Karpas-422 (cell line): ENCODE measurements around the gene PIP5KL1. TPM values are rescaled to one million over a fixed set of nuclear protein-coding genes. Genes with fewer than 3 reads are reported as not detected.
A peak's percentile ranks its signal among the peaks of the same experiment; 100 is the strongest.

Experiments used
- DNase-seq: peaks from one replicate; pipeline ENCODE4 v3.0.0-alpha.2; 2015
- H2AFZ ChIP-seq: fragments of 200-600 bp; sonication (generic); 2 replicates; pipeline ENCODE4 v1.6.1; 2014; ENCODE audit warnings: antibody characterized with exemption, low read length, mixed read lengths
- H3K27ac ChIP-seq: fragments of 200-600 bp; sonication (generic); 2 replicates; pipeline ENCODE4 v1.5.1; 2014; ENCODE audit warnings: mild to moderate bottlenecking, low read length, moderate library complexity
- H3K27me3 ChIP-seq: fragments of 200-600 bp; sonication (generic); 2 replicates; pipeline ENCODE4 v1.6.1; 2014; ENCODE audit warnings: low read length, mixed read lengths
- H3K36me3 ChIP-seq: fragments of 200-600 bp; sonication (generic); 2 replicates; pipeline ENCODE4 v1.6.1; 2014; ENCODE audit warnings: low read length, mixed read lengths; ENCODE audit not compliant: insufficient read depth
- H3K4me1 ChIP-seq: fragments of 200-600 bp; sonication (generic); 2 replicates; pipeline ENCODE4 v1.6.1; 2014; ENCODE audit warnings: mild to moderate bottlenecking, low read length, mixed read lengths
- H3K4me2 ChIP-seq: fragments of 200-600 bp; sonication (generic); 2 replicates; pipeline ENCODE4 v1.6.1; 2014; ENCODE audit warnings: low read length, low read depth, mild to moderate bottlenecking; ENCODE audit not compliant: poor library complexity, severe bottlenecking
- H3K4me3 ChIP-seq: fragments of 200-600 bp; sonication (generic); 2 replicates; pipeline ENCODE4 v1.5.1; 2014; ENCODE audit warnings: mild to moderate bottlenecking, antibody characterized with exemption, low read length, mixed read lengths
- H3K79me2 ChIP-seq: fragments of 200-600 bp; sonication (generic); 2 replicates; pipeline ENCODE4 v1.6.1; 2014; ENCODE audit warnings: mild to moderate bottlenecking, low read length, mixed read lengths
- H3K9ac ChIP-seq: fragments of 200-600 bp; sonication (generic); 2 replicates; pipeline ENCODE4 v1.6.0; 2014; ENCODE audit warnings: low read length
- H3K9me2 ChIP-seq: fragments of 200-600 bp; sonication (generic), shearing (Covaris generic); replicated peaks from 2 replicates; pipeline ENCODE4 v1.6.0; 2014; ENCODE audit warnings: mild to moderate bottlenecking, low read length, moderate library complexity; ENCODE audit not compliant: insufficient read depth
- H3K9me3 ChIP-seq: fragments of 300-700, 200-600 bp; sonication (generic); 2 replicates; pipeline ENCODE4 v1.6.1; 2014; ENCODE audit warnings: low read length, mixed read lengths
- H4K20me1 ChIP-seq: fragments of 200-600 bp; sonication (generic); 2 replicates; pipeline ENCODE4 v1.6.1; 2014; ENCODE audit warnings: mild to moderate bottlenecking, antibody characterized with exemption, low read length, low read depth; ENCODE audit not compliant: insufficient read depth
- total RNA-seq: library from RNA; depleted of rRNA; stranded (reverse); fragments of >200 nt; shearing (Covaris generic); gene quantifications from 2 replicates; pipeline ENCODE4 v1.2.3, GENCODE V29; 2014; ENCODE audit warnings: low replicate concordance

Gene PIP5KL1
- total RNA-seq, 1 experiment from 2014 or later = 2.7 TPM

DNA sequence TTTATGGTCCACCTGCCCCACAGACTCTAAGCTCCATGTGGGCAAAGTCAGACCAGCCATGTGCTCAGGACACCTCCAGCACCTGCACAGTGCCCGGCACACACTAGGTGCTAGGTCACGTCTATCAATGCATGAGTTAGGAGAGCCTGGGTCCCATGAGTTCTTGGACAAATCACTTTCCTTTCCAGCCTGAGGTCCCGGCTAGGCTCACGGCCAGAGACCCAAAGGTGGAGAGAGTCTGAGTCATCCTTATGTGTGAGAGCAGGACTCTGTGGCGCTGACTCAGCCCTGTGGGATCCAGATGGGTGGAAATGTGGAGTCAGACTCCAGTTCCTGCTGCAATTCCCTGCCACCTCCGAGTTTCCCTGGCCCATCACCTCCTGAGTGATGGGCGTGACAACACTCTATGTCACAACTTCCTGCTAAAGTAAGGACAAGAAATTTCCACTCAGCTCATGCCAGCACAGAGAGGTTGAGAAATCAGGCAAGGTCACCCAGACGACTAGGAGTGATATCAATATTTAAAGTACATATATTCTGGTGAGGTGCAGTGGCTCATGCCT lies 11.2 kb downstream of the PIP5KL1 start:
- DNase-seq = no peak
- H3K9me2 ChIP-seq = no peaks in the 10 kb centered on the region

DNA sequence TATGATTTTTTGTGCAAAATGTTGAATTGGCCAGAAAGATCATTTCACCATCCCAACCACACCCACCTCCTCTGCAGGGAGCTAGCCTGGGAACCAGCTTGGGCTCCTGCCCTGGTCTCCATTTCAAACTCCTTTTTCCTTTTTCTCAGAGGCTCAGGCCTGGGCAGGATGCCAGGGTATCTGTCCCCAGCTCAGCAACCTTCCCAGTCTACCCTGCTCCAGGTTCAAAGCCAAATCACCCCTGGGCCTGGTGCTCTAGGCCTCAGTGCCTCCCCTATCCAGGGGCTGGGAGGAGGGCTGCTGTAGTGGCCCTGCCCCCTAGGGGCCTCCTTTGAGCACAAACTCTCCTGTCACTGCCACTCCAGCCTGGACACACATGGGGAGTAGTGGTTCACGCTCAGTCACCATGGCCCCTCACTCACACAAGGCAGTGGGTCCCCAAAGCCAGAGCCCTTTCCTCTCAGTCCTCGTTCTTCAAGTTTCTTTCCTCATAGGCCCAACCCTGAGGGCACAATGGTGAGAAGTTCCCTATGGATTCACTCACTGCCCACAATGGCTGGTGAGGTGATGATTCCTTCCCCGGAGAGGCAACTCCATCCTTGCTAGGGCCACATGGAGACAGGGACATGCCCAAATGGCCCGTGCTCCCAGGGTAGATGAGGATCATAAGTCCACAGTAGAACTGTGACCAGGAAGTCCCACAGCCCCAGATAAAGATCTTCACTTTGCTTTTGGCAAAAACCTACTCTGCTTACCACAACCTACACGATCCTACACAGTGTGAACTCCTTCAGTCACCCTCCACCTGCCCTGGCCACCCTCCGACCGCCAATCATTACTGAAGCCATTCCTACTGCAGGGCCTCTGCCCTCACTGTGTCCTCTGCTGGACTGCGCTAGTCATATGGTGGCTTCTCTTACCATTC lies 12.1 kb downstream of the PIP5KL1 start:
- H3K9me3 ChIP-seq = no peaks in the 10 kb centered on the region
- no peak overlapping the region for H3K4me2 ChIP-seq
- H3K4me3 ChIP-seq = no peak overlapping the region
- no peak overlapping the region for H3K27ac ChIP-seq
- H3K36me3 ChIP-seq = 0 out of 2 replicates have a peak, but pooled peaks cover 8% of the 10 kb centered on the region
- 0 out of 2 replicates have a peak overlapping the region, but pooled peaks have one; percentile 17 for H3K9ac ChIP-seq
- no peaks in the 10 kb centered on the region for H4K20me1 ChIP-seq
- no peak overlapping the region for H2AFZ ChIP-seq
- H3K9me2 ChIP-seq = no peaks in the 10 kb centered on the region
- no peak for DNase-seq
- H3K27me3 ChIP-seq = no peaks in the 10 kb centered on the region
- peaks cover 35% of the 10 kb centered on the region for H3K4me1 ChIP-seq
- H3K79me2 ChIP-seq = peaks cover 17% of the 10 kb centered on the region

More for the DNA sequence above, 11.2 kb downstream of the PIP5KL1 start:
- Histone ChIP-seq H3K27ac (no peak overlapping the region), H3K4me2 (no peak overlapping the region), H3K36me3 (0 out of 2 replicates have a peak, but pooled peaks cover 6% of the 10 kb centered on the region), H3K79me2 (peaks cover 17% of the 10 kb centered on the region), H3K27me3 (no peaks in the 10 kb centered on the region), H3K4me3 (no peak overlapping the region), H3K9ac (no peak overlapping the region), H4K20me1 (no peaks in the 10 kb centered on the region), H3K9me3 (no peaks in the 10 kb centered on the region), H2AFZ (no peak overlapping the region), H3K4me1 (peaks cover 35% of the 10 kb centered on the region)

DNA sequence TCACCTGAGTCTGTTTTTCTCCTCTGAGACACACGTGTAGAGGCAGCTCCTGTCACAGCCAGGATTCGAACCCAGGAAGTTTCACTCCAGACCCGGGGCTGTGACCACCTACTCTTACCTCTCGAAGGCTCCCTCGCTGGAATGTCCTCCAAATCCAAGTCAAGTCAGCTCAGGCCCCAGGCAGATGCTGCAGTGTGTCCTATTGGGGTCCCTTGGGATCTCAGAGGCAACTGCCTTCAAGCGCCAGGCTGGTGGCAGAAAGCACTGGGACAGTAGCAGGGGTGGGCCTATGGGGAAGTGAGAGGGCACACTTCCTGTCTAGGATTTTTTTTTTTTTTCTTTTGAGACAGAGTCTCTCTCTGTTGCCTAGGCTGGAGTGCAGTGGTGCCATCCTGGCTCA lies 13.0 kb downstream of the PIP5KL1 start:
- H4K20me1 ChIP-seq = no peaks in the 10 kb centered on the region
- H3K27ac ChIP-seq = peak overlapping the region; percentile 55
- peaks cover 35% of the 10 kb centered on the region for H3K4me1 ChIP-seq
- H3K27me3 ChIP-seq = no peaks in the 10 kb centered on the region
- DNase-seq = peak; percentile 89
- H3K9me2 ChIP-seq = no peaks in the 10 kb centered on the region
- H3K4me3 ChIP-seq = peak overlapping the region; percentile 61
- no peaks in the 10 kb centered on the region for H3K9me3 ChIP-seq
- H3K9ac ChIP-seq = peak overlapping the region; percentile 62
- peak overlapping the region; percentile 66; the same call in 1 of the 2 replicates for H2AFZ ChIP-seq
- peaks cover 17% of the 10 kb centered on the region for H3K79me2 ChIP-seq
- peak overlapping the region; percentile 67 for H3K4me2 ChIP-seq
- H3K36me3 ChIP-seq = 0 out of 2 replicates have a peak, but pooled peaks cover 8% of the 10 kb centered on the region

DNA sequence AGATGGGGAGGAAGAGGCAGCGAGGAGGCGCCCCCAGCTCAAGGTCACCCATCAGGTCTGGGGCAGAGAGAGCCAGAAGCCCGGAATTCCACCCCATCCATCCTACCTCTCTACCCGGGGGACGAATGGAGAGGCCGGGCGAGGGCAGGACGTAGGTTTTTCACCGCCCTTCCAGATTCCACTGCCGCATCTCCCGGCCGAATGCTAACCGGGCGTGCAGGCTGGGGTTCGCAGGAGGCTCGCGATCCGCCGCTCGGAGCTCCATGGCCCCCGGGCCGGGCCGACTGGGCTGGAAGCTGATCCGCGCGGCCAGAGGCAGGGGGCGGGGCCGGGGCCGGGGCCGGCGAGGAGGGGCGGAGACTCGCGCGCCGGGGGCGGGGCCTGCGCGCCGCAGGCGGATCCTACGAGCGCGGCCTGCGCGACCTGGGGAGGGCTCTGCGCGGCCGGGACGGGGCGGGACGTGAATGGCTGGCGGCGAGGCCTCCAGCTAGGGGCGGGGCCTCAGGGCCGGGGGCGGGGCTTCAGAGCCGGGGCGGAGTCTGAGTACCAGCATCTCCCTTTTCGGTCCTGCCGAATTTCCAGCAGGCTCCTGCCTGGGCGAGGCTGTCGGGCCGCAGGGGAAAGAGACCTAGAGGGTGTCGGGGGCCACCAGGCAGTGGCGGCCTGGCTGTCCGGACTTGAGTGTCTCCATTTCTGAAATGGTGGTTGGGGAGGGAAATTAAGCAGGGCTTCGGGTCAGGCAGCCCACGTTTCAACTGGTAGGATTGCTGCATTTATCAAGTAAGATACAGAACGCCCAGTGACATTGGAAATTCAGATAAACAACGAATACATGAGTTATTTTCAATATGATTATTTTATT lies 13.6 kb downstream of the PIP5KL1 start, which contains the start of gene ST6GALNAC4:
Gene ST6GALNAC4, minus strand, starts transcription at position 322 of the 862 bp plus-strand sequence. CDS start 622 bp downstream, outside the sequence.
- Histone ChIP-seq H2AFZ (peak within 1 kb of the TSS; percentile 66; the same call in 1 of the 2 replicates), H3K27ac (peak within 1 kb of the TSS; percentile 88), H4K20me1 (no peaks in the 10 kb centered on the region), H3K27me3 (no peaks in the 10 kb centered on the region), H3K4me2 (peak within 1 kb of the TSS; percentile 76), H3K4me3 (peak within 1 kb of the TSS; percentile 79), H3K9ac (peak within 1 kb of the TSS; percentile 84), H3K36me3 (0 out of 2 replicates have a peak, but pooled peaks cover 8% of the 10 kb centered on the region), H3K9me2 (no peaks in the 10 kb centered on the region), H3K79me2 (peaks cover 17% of the 10 kb centered on the region), H3K9me3 (no peaks in the 10 kb centered on the region), H3K4me1 (peaks cover 39% of the 10 kb centered on the region)
- DNase-seq = peak; percentile 97

DNA sequence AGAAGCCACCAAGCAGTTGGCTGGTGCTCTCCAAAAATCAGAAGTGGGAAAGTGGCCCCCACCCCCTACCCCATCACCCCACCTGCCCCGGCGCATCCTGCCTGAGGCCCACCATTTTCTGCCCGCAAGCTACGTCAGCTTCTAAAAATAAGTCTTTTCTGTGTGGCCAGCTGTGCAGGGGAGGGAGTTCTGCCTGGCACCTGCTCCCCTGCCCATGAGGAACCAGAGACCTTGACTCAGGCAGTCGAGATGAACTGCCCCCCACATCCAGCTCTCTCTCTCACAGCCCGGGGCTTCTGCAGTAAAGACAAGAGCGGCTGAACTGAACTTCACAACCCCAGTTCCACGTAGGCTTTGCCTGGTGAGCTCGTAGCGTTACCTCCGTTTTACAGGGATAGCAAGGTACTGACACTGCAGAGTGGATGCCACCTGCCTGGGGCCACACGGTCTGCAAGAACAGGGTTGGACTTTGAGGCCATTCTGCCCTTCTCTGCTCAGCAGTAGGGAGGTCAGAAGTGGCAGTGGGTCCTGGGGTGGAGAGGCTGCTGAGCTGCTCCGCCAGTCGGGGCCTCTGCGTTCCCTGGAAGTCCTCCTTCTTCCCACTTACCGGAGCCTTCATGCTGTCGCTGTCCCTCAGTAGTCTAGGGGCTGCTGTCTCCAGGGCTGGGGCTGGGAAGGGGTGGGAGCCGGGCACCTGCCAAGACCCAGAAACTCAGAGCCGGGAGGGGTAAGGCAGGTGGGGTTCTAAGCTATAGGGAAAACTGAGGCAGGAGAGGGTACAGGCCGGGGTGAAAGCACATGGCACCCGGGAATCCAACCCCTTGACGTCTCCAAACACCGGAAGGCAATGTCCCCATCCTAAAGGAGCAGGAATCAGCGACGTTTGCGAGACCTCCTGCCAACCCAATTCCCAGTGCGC lies 14.5 kb downstream of the PIP5KL1 start:
- Histone ChIP-seq H3K4me3 (peak overlapping the region; percentile 79), H3K27me3 (no peaks in the 10 kb centered on the region), H2AFZ (no peak overlapping the region), H3K4me1 (peaks cover 44% of the 10 kb centered on the region), H3K9me2 (no peaks in the 10 kb centered on the region), H3K79me2 (peaks cover 17% of the 10 kb centered on the region), H3K9ac (peak overlapping the region; percentile 84), H3K9me3 (no peaks in the 10 kb centered on the region), H3K36me3 (0 out of 2 replicates have a peak, but pooled peaks cover 8% of the 10 kb centered on the region), H4K20me1 (no peaks in the 10 kb centered on the region), H3K4me2 (peak overlapping the region; percentile 76), H3K27ac (peak overlapping the region; percentile 88)
- peak; percentile 90 for DNase-seq

DNA sequence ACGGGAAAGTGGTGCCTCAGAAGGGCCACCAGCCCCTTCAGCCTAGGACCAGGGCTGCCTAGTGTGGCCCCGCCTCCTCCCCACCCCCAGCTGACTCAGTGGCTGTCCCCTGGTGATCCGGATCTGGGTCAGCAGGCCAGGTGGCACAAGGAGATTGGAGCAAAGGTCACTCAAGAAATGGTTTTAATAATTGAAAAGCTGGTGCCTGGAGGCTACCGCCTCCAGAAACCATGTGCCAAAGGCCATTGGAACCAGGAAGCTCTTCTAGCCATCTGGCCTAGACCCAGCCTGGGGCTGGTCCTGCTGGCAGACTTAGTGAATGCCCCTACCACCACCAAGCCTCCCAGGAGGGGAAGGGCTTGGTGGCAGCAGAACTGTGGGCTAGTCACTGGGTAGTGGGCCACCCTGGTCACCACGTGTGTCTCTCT lies 15.2 kb downstream of the PIP5KL1 start:
- no peaks in the 10 kb centered on the region for H3K27me3 ChIP-seq
- peaks cover 17% of the 10 kb centered on the region for H3K79me2 ChIP-seq
- H4K20me1 ChIP-seq = no peaks in the 10 kb centered on the region
- H3K9ac ChIP-seq = peak overlapping the region; percentile 84
- peak overlapping the region; percentile 21; the same call in 1 of the 2 replicates for H2AFZ ChIP-seq
- H3K4me3 ChIP-seq = peak overlapping the region; percentile 79
- H3K36me3 ChIP-seq = 0 out of 2 replicates have a peak, but pooled peaks cover 8% of the 10 kb centered on the region
- H3K27ac ChIP-seq = peak overlapping the region; percentile 88
- DNase-seq = no peak
- peaks cover 46% of the 10 kb centered on the region for H3K4me1 ChIP-seq
- H3K9me3 ChIP-seq = no peaks in the 10 kb centered on the region
- no peaks in the 10 kb centered on the region for H3K9me2 ChIP-seq
- peak overlapping the region; percentile 76 for H3K4me2 ChIP-seq

DNA sequence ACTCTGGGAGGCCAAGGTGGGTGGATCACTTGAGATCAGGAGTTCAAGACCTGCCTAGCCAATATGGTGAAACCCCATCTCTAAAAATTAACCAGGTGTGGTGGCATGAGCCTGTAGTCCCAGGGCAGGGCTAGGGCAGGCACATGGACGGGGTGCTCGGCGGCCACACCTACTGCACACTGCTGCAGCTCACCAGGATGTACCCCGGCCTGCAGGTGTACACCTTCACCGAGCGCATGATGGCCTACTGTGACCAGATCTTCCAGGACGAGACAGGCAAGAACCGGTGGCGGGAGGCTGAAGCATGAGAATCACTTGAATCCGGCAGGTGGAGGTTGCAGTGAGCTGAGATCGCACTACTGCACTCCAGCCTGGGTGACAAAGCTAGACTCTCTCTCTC lies 16.9 kb downstream of the PIP5KL1 start:
- Histone ChIP-seq H3K27me3 (no peaks in the 10 kb centered on the region), H3K9ac (no peak overlapping the region), H4K20me1 (no peaks in the 10 kb centered on the region), H2AFZ (no peak overlapping the region), H3K4me2 (no peak overlapping the region), H3K9me2 (no peaks in the 10 kb centered on the region), H3K4me1 (peaks cover 46% of the 10 kb centered on the region), H3K4me3 (no peak overlapping the region), H3K9me3 (no peaks in the 10 kb centered on the region), H3K79me2 (peaks cover 17% of the 10 kb centered on the region), H3K27ac (no peak overlapping the region), H3K36me3 (peaks cover 8% of the 10 kb centered on the region; the same call in 1 of the 2 replicates)
- no peak for DNase-seq
